Activated naive CD4-positive, alpha-beta T cell treated with anti-CD3 and anti-CD28 coated beads, Interleukin-2, amount 10 ng/mL, durations not matched to agents 7 days and 5 days (primary cell): ENCODE measurements around the gene CELSR2.

Experiments
- CTCF ChIA-PET: fragments of 350-600 bp; sonication (Branson Sonifier 250); formaldehyde crosslinking; loops from one replicate; lab custom pipeline; 2021; ENCODE audit warnings: antibody characterized with exemption; lab: Charles Lee
- DNase-seq: peaks from one replicate; pipeline ENCODE4 v3.0.0-alpha.2; 2020
- H3K27ac Mint-ChIP-seq: one replicate; pipeline ENCODE4 v1.8.0; 2021; ENCODE audit warnings: mild to moderate bottlenecking, moderate library complexity, mixed read lengths
- H3K27me3 Mint-ChIP-seq: one replicate; pipeline ENCODE4 v1.8.0; 2021; ENCODE audit warnings: mild to moderate bottlenecking, mixed read lengths
- H3K36me3 Mint-ChIP-seq: one replicate; pipeline ENCODE4 v1.8.0; 2021; ENCODE audit warnings: mixed read lengths
- H3K4me1 Mint-ChIP-seq: one replicate; pipeline ENCODE4 v1.8.0; 2021; ENCODE audit warnings: mixed read lengths
- H3K4me3 Mint-ChIP-seq: one replicate; pipeline ENCODE4 v1.8.0; 2021; ENCODE audit warnings: mild to moderate bottlenecking, moderate library complexity, mixed read lengths
- H3K9me3 Mint-ChIP-seq: one replicate; pipeline ENCODE4 v1.8.0; 2021; ENCODE audit warnings: mixed read lengths

CELSR2 gene

DNA sequence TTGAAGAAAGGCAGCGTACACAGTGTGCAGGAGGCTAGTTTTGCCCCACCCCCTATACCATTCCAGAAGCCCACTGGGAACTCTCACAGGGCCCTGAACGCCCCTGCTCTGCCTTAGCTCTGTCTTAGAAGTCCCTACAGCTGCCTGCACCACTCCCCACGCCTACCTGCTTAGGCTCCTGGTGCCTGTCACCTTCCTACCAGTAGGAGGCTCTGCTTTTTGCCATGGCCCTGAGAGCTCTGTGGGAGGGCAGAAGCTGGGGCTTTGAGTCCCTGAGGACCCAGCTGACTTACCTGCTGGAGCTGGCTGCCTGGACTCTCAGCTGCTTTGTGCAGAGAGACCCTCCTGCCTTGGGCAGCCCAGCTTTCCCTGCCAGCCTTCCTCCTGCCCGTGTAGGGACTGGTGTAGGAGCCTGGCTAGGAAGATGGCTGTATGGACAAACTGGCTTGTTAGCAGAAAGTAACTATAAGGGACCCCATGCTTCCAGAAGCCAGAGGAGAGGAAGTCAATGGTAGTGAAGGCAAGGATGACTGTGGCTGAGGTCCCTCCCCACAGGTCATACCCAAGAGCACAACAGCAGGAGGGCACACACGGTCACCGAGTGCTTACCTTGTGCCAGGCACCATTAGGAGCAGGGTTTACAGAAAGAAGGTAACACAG, 9.8 kb upstream of the CELSR2 start:
- Mint-ChIP-seq H3K36me3 (peaks cover 29% of the 10 kb centered on the region), H3K4me1 (peaks cover 11% of the 10 kb centered on the region), H3K27me3 (peaks cover 33% of the 10 kb centered on the region), H3K9me3 (no peaks in the 10 kb centered on the region), H3K4me3 (no peak overlapping the region), H3K27ac (no peak overlapping the region)
- CTCF ChIA-PET = interaction anchor here (0.6 to 2.9 kb wide), 8 partner anchors 10 to 293 kb away, joined by 3 to 13 read pairs (median 4); partner anchors contain the start of gene CELSR2
- DNase-seq = peak; percentile 49

DNA sequence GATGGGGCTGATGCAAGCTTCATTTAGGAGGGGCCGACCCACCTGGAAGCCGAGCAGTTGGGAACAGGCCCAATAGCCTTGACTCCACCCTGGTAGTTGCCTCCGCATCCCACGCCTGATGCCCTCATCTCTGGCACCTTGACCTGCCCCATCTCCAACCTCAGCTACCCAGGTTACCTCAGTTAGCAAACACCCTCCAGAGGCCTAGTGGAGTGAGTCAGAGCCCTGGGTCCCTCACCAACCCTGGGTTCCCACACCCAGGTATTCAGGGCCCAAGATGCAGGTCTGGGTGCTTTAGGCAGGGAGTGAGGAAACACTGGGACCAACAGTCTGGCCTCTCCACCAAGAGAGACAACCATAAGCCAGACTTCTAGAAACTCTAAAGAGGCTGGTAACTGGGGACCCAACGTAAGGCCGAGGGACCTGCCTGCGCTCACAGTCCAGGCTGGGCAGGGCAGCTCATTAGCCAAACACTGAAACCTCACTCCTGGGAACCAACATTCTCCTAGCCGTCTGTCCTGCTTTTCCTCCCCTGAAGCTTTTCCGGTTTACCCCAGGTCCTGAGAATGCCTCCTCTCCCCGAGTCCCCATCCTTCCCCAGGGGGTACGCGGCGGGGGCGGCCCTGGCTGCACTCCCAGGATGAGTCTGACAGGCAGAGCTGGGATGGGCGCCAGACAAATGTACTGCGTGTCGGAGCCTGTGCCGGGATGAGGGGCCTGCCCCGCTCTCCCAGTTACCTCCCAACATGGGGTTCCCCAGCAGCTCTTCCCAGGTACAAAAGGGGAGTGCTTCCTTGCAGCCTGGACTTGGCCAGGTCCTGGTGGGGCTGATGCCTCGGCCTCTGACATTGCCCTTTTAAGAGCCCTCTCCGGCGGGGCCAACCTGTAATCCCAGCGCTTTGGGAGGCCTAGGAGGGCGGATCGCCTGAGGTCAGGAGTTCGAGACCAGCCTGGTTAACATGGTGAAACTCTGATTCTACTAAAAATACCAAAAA, 8.9 kb upstream of the CELSR2 start:
- peak; percentile 47 for DNase-seq
- Mint-ChIP-seq H3K36me3 (peaks cover 21% of the 10 kb centered on the region), H3K4me1 (peaks cover 2% of the 10 kb centered on the region), H3K27me3 (peaks cover 40% of the 10 kb centered on the region), H3K9me3 (no peaks in the 10 kb centered on the region), H3K27ac (no peak overlapping the region), H3K4me3 (no peak overlapping the region)
- CTCF ChIA-PET = interaction anchor here (1.3 to 2.9 kb wide), 3 partner anchors 9 to 292 kb away, joined by 3 to 13 read pairs (median 5); partner anchors contain the start of gene CELSR2

DNA sequence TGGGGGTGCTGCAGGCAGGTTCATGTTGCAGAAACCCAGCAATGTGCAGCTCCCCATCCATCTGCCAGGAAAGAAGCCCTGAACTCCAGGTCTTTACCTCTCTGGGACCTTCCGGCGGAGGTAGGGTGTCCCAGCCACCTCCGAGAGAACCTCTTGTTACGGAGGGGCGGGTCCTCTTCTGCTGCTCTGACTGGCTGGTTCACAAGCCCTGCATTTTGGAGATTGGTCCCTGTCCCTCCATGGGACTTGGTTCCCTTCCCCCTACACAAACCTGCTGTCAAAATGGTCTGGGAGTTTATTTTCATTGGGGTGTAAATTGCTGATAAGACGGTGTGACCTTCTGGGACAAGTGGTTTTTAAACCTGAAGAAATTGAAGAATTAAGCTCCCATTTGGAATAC, 8.0 kb upstream of the CELSR2 start:
- H3K27ac Mint-ChIP-seq = no peak overlapping the region
- CTCF ChIA-PET = interaction anchor here (0.6 kb wide), 1 partner anchor 1006 kb away, joined by 3 read pairs; no protein-coding TSS in a partner anchor
- H3K4me1 Mint-ChIP-seq = peaks cover 2% of the 10 kb centered on the region
- H3K4me3 Mint-ChIP-seq = no peak overlapping the region
- H3K27me3 Mint-ChIP-seq = peaks cover 48% of the 10 kb centered on the region
- DNase-seq = no peak
- peaks cover 14% of the 10 kb centered on the region for H3K36me3 Mint-ChIP-seq
- H3K9me3 Mint-ChIP-seq = no peaks in the 10 kb centered on the region

DNA sequence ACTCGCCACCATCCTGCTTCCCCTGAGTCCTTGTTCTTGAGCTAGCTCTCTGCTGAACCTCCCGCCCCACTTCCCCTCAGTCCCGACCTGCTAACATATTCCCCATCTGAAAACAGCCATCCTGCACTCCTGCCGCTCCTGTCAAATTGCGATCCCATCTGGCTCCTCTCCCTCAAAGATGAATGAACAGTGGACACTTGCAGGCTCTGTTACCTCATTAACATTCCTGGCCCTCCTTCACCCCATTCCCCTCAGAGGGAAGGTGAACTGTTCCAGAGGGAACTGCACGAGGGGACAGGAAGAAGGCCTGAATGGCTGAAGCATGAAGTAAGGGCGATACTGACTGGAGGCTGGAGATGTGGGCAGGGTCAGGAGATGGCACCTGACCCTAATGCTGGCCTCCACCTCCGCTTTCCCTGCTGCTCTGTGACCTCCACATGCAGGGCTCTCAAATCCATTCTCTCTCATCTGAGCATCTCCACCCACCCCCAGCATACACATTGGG, 7.4 kb upstream of the CELSR2 start:
- Mint-ChIP-seq H3K4me3 (no peak overlapping the region), H3K27ac (no peak overlapping the region), H3K4me1 (peaks cover 2% of the 10 kb centered on the region), H3K27me3 (peaks cover 54% of the 10 kb centered on the region), H3K36me3 (peaks cover 11% of the 10 kb centered on the region), H3K9me3 (no peaks in the 10 kb centered on the region)
- DNase-seq = no peak
- CTCF ChIA-PET = interaction anchor here (0.6 kb wide), 1 partner anchor 1006 kb away, joined by 3 read pairs; no protein-coding TSS in a partner anchor

DNA sequence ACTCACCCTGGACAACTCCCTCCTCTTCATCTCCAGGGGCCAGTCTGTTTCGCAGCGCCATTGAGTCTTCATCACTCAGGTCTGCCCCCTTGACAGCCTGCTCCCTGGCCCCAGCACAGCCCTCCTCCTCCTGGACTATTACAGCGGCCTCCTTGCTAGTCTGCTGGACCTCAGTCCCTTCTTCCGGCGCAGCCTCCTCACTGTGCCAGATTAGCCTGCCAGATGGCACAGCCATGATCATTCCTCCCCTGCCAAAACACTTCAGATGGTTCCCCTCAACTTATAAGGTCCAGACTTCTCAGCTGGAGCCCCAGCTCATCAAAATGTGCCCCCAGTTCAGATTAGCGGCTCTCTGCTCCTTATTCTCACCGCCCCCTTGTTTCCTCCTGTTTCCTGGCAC, 7.0 kb upstream of the CELSR2 start:
- Mint-ChIP-seq H3K27me3 (peaks cover 59% of the 10 kb centered on the region), H3K27ac (no peak overlapping the region), H3K4me1 (peaks cover 2% of the 10 kb centered on the region), H3K4me3 (no peak overlapping the region), H3K36me3 (peaks cover 7% of the 10 kb centered on the region), H3K9me3 (no peaks in the 10 kb centered on the region)
- CTCF ChIA-PET = interaction anchor here (0.7 kb wide), 1 partner anchor 12 kb away, joined by 3 read pairs; no protein-coding TSS in a partner anchor
- no peak for DNase-seq

DNA sequence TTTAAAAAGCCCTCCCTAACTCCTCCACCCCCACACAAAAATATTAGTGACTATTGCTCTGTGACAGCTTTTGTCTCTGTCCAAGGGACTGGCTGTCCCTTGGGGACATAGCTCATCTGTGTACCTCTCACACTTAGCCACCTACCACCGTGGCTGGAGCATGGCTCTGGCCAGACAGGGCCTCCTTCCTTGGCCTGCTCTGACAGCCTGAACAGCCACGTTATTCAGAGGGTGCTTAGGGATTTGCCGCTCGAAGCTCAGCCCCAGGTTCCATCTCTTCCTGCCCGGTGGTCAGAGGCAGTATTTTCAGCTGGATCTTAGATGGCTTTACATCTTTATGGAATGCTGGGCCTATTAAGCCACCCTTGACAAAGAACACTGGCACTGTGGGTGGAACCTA, 6.1 kb upstream of the CELSR2 start:
- H3K27me3 Mint-ChIP-seq = peaks cover 67% of the 10 kb centered on the region
- H3K36me3 Mint-ChIP-seq = no peaks in the 10 kb centered on the region
- CTCF ChIA-PET = interaction anchor here (1.2 kb wide), 1 partner anchor 290 kb away, joined by 3 read pairs; no protein-coding TSS in a partner anchor
- peaks cover 2% of the 10 kb centered on the region for H3K4me1 Mint-ChIP-seq
- DNase-seq = no peak
- no peak overlapping the region for H3K4me3 Mint-ChIP-seq
- no peak overlapping the region for H3K27ac Mint-ChIP-seq
- no peaks in the 10 kb centered on the region for H3K9me3 Mint-ChIP-seq

DNA sequence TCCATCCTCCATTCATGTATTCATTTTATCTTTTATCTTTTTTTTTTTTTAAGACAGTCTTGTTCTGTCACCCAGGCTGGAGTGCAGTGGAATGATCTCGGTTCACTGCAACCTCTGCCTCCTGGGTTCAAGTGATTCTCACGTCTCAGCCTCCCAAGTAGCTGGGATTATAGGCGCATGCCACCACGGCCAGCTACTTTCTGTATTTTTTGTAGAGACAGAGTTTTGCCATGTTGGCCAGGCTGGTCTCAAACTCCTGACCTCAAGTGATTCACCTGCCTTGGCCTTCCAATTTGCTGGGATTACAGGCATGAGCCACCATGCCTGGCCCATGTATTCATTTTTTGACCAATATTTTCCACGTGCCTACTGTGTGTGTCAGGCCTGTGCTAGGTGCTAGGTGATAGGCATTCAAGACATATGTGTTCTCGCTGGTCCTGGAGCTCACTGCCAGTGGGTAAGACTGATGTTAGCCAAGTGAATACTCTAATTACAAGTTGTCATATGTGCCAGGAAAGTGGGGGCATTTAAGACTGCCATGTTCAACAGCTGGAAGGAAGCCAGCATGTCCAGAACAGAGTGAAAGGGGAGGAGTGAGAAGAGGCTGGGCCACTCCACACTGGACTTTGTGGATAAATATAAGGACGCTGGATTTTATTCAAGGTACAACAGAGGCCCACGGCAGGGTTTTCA, 5.3 kb upstream of the CELSR2 start:
- Mint-ChIP-seq H3K4me1 (peaks cover 4% of the 10 kb centered on the region), H3K4me3 (no peak overlapping the region), H3K27me3 (peaks cover 75% of the 10 kb centered on the region), H3K27ac (no peak overlapping the region), H3K9me3 (no peaks in the 10 kb centered on the region), H3K36me3 (no peaks in the 10 kb centered on the region)
- CTCF ChIA-PET = interaction anchor here (1.2 to 1.3 kb wide), 2 partner anchors 21 to 289 kb away, joined by 3 read pairs; no protein-coding TSS in a partner anchor
- DNase-seq = no peak

DNA sequence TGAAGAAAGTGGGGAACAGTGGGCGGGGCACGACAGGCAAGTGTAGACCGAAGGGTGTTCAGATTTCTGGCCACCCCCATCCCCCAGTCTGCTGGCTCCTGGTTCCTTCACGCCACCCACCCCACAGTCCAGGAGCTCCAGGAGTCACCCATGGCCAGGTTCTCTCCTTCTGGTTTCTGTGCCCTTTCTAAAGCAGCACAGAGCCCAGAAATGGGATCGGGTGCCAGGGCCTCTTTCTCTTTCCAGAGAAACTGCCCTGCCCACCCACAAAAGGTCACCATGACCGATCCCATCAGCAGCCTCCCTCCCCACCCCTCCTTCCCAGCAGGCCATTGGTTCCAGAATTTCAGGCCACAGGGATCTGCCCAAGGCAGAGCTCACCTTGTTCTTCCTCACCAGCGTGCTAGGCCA, 3.2 kb upstream of the CELSR2 start:
- Mint-ChIP-seq H3K9me3 (no peaks in the 10 kb centered on the region), H3K36me3 (no peaks in the 10 kb centered on the region), H3K27me3 (peaks cover 88% of the 10 kb centered on the region), H3K4me3 (no peak overlapping the region), H3K27ac (no peak overlapping the region), H3K4me1 (peaks cover 5% of the 10 kb centered on the region)
- no peak for DNase-seq
- CTCF ChIA-PET = interaction anchor here (1.1 to 1.4 kb wide), 2 partner anchors 18 to 152 kb away, joined by 3 read pairs; no protein-coding TSS in a partner anchor

DNA sequence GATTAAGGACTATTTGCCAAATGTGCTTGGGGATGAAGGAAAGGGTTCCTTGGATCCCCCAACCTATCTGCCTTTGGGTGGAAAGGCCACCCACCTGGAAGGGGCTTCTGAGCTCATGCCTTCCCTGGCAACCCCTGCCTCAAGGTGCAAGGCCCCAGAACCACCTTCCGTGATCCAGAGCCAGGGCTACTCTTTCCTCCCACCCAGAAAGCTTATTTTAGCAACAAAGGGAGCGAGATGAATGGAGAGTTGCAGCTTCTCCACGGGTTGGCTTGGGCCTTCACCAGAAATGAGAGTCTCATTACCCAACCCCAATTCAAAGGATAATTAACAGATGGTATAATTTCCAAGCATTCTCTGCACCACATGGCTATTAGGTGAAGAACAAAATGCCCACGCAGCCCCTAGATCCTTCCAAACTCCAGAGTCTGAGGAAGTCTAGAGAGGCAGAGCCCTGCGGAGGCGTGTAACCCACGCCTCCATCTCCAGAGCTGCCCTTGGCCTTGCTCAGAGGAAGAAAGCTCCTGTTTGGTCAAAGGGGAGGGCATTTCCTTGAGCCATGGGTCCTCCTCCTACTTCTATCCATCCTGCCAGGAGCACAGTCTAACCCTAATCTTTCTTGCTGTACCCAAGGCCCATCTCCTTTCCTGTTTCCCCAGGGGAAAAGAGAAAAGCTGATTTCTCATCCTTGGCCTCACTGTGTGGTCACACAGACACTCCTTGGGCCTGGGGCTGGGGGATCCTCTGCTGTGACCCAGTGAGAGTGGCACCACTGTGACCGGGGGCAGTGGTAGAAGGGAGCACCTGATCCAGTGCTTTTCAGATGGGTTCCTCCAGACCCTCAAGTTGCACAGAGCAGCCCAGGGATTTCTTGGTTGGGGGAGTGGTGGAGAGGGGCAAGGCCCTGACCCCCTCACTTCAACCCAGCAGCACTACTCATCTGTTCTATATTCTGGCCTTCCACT, 1.7 kb upstream of the CELSR2 start:
- peak; percentile 2 for DNase-seq
- no peak overlapping the region for H3K4me3 Mint-ChIP-seq
- no peaks in the 10 kb centered on the region for H3K9me3 Mint-ChIP-seq
- peaks cover 81% of the 10 kb centered on the region for H3K27me3 Mint-ChIP-seq
- no peaks in the 10 kb centered on the region for H3K36me3 Mint-ChIP-seq
- peaks cover 5% of the 10 kb centered on the region for H3K4me1 Mint-ChIP-seq
- CTCF ChIA-PET = interaction anchor here (0.5 to 1.4 kb wide), 2 partner anchors 16 to 189 kb away, joined by 3 read pairs; no protein-coding TSS in a partner anchor
- H3K27ac Mint-ChIP-seq = no peak overlapping the region

DNA sequence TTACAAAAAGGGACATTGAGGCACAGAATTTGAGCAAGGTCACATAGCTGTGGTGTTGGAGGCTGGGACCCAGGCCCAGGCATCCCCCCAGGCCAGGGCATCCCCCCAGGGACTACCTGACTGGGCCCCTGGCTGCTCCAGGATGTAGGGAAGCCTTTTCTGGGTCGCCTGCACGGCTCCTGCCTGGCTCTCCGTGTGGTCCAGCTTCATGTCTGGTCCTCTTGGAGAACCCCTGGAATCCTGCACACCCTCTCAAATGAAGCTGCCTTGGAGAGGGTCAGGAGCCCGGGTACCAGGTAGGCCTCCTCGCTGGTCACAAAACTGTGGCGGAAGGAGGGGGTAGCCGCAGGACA, 919 bp upstream of the CELSR2 start:
- peaks cover 5% of the 10 kb centered on the region for H3K4me1 Mint-ChIP-seq
- peaks cover 80% of the 10 kb centered on the region for H3K27me3 Mint-ChIP-seq
- H3K36me3 Mint-ChIP-seq = no peaks in the 10 kb centered on the region
- peak; percentile 12 for DNase-seq
- CTCF ChIA-PET = interaction anchor here (0.5 kb wide), 1 partner anchor 190 kb away, joined by 3 read pairs; no protein-coding TSS in a partner anchor
- no peaks in the 10 kb centered on the region for H3K9me3 Mint-ChIP-seq
- no peak overlapping the region for H3K4me3 Mint-ChIP-seq
- no peak overlapping the region for H3K27ac Mint-ChIP-seq

DNA sequence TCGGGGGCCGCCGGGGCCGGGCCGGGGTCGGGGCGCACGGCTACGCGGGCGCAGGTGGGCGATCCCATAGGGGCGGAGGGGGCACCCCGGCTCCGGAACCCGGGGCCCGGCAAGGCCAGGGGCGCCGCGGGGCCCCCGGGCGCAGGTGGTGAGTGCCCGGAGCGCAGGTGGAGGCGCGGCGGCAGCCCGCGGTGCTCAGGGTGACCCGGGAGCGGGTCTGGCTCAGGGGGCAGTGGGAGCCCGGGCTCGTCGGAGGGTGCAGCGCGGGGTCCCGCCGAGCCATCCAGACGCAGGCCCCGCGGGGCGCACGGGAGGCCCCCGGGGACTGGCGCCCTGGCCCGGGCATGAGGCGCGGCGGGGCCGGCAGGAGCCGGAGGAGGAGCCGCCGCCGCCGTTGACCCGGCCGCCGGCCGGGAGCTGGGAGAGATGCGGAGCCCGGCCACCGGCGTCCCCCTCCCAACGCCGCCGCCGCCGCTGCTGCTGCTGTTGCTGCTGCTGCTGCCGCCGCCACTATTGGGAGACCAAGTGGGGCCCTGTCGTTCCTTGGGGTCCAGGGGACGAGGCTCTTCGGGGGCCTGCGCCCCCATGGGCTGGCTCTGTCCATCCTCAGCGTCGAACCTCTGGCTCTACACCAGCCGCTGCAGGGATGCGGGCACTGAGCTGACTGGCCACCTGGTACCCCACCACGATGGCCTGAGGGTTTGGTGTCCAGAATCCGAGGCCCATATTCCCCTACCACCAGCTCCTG, 489 bp downstream of the CELSR2 start:
- Mint-ChIP-seq H3K27ac (no peak overlapping the region), H3K4me1 (peaks cover 5% of the 10 kb centered on the region), H3K27me3 (peaks cover 77% of the 10 kb centered on the region), H3K36me3 (no peaks in the 10 kb centered on the region), H3K9me3 (no peaks in the 10 kb centered on the region), H3K4me3 (peak overlapping the region; percentile 62)
- CTCF ChIA-PET = interaction anchor here (1.0 kb wide), 2 partner anchors 10 to 149 kb away, joined by 3 to 4 read pairs; no protein-coding TSS in a partner anchor
- DNase-seq = peak; percentile 34
